Measurements from ENCODE around the gene EGLN1. TPM values are rescaled to one million over a fixed set of nuclear protein-coding genes. Genes with fewer than 3 reads are reported as not detected.
"Not testable (repeated sequence)": the region's sequence is repeated elsewhere in the genome, so short reads cannot be mapped to it uniquely, and the experiment has no call there.

Gene EGLN1
- total RNA-seq, 1 donor from 2014 or later: 27.5 TPM

DNA sequence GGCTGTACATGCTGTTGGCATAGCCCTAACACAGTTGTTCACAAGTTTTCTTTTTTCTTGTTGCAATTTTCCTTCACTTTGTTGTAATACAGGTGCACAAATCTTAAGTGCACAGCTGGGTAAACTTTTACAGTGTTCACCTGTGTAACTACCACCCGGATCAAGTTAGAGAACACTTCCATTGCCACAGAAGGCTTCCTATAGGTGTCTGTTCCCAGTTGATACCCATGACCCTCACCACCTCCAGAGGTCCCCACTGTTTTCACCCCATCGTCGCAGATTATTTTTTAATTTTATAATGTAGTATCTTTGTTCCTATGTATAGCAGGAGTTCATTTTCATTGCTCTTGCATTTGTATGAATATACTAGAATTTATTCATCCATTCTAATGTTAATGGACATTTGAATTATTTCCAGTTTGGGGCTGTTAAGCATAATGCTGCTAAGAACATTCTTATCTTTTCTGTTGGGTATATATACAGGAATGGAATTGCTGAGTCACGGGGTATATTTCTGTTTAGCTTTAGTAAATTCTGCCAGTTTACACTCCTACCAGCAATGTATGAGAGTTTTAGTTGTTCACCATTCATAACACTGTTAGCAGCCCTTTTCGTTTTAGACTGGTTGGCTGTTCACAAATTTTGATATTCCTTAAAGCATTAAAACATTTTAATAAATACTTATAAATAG, 67.6 kb downstream of the EGLN1 start:
- TF ChIP-seq, protein P1, sequence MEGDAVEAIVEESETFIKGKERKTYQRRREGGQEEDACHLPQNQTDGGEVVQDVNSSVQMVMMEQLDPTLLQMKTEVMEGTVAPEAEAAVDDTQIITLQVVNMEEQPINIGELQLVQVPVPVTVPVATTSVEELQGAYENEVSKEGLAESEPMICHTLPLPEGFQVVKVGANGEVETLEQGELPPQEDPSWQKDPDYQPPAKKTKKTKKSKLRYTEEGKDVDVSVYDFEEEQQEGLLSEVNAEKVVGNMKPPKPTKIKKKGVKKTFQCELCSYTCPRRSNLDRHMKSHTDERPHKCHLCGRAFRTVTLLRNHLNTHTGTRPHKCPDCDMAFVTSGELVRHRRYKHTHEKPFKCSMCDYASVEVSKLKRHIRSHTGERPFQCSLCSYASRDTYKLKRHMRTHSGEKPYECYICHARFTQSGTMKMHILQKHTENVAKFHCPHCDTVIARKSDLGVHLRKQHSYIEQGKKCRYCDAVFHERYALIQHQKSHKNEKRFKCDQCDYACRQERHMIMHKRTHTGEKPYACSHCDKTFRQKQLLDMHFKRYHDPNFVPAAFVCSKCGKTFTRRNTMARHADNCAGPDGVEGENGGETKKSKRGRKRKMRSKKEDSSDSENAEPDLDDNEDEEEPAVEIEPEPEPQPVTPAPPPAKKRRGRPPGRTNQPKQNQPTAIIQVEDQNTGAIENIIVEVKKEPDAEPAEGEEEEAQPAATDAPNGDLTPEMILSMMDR (IDR thresholded peaks at IDR 0.05): no peak
- peaks cover 20% of the 10 kb centered on the region for H3K36me3 Mint-ChIP-seq (ENCODE audit: unreplicated experiment)
- no peak overlapping the region for H3K27ac Mint-ChIP-seq (ENCODE audit: unreplicated experiment)
- no peaks in the 10 kb centered on the region for H3K27me3 Mint-ChIP-seq (ENCODE audit: unreplicated experiment)
- H3K4me3 Mint-ChIP-seq (ENCODE audit: unreplicated experiment): no peak overlapping the region
- no peak for DNase-seq (ENCODE audit: extremely low spot score, unreplicated experiment)
- H3K4me1 Mint-ChIP-seq (ENCODE audit: unreplicated experiment): peaks cover 10% of the 10 kb centered on the region
- no peaks in the 10 kb centered on the region for H3K9me3 Mint-ChIP-seq (ENCODE audit: unreplicated experiment)

DNA sequence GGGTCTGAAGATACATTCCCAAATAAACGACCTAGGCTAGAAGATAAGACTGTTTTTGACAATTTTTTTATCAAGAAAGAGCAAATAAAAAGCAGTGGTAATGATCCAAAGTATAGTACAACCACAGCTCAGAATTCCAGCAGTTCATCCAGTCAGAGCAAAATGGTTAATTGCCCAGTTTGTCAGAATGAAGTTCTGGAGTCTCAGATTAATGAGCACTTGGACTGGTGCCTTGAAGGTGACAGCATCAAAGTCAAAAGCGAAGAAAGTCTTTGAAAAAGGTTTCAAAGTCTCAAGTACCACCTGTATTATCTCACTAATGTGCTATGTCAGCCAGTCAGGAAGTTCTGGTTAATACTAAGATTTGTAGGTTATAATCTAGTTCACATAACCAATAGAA, 69.0 kb downstream of the EGLN1 start:
- Mint-ChIP-seq H3K9me3 (ENCODE audit: unreplicated experiment) (no peaks in the 10 kb centered on the region), H3K4me1 (ENCODE audit: unreplicated experiment) (peaks cover 10% of the 10 kb centered on the region), H3K27ac (ENCODE audit: unreplicated experiment) (no peak overlapping the region), H3K27me3 (ENCODE audit: unreplicated experiment) (no peaks in the 10 kb centered on the region), H3K4me3 (ENCODE audit: unreplicated experiment) (no peak overlapping the region), H3K36me3 (ENCODE audit: unreplicated experiment) (peaks cover 23% of the 10 kb centered on the region)
- TF ChIP-seq, protein P1 (IDR thresholded peaks at IDR 0.05): no peak
- DNase-seq (ENCODE audit: extremely low spot score, unreplicated experiment): no peak

DNA sequence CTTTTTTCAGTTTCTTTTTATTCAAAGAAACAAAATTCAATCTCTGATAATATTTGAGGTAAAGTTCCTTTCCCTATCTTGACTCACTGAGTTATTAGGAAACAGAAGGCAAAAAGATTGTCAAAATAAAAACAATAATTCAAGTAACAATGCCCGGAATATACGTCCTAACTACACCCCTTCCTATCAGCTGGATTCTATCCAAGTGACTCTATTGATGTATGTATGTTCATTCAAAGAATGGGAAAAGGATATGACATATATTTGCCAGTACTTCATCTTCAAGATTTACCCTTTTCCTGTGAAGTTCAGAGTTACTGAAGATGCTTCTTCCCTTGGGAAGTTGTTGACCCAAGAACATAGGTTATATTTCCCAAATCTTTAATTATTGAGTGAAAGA, 70.3 kb downstream of the EGLN1 start:
- TF ChIP-seq, protein P1 (IDR thresholded peaks at IDR 0.05): no peak
- Mint-ChIP-seq H3K27ac (ENCODE audit: unreplicated experiment) (no peak overlapping the region), H3K27me3 (ENCODE audit: unreplicated experiment) (no peaks in the 10 kb centered on the region), H3K4me1 (ENCODE audit: unreplicated experiment) (peaks cover 4% of the 10 kb centered on the region), H3K36me3 (ENCODE audit: unreplicated experiment) (peaks cover 24% of the 10 kb centered on the region), H3K4me3 (ENCODE audit: unreplicated experiment) (no peak overlapping the region), H3K9me3 (ENCODE audit: unreplicated experiment) (no peaks in the 10 kb centered on the region)
- DNase-seq (ENCODE audit: extremely low spot score, unreplicated experiment): no peak

DNA sequence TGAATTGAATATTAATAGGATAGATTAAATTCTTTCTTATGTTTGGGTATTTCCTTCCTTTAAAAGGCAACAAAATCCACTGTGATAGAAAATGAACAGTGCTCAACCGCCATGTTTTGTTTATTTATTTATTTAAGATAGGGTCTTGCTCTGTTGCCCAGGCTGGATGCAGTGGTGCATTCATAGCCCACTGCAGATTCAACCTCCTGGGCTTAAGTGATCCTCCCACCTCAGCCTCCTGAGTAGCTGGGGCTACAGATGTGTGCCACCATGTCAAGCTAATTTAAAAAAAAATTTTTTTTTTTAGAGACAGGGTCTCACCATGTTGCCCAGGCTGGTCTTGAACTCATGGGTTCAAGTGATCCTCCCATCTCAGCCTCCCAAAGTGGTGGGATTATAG, 73.2 kb downstream of the EGLN1 start:
- not testable (repeated sequence) for H3K27ac Mint-ChIP-seq (ENCODE audit: unreplicated experiment); H3K9me3 Mint-ChIP-seq (ENCODE audit: unreplicated experiment); DNase-seq (ENCODE audit: extremely low spot score, unreplicated experiment); H3K4me3 Mint-ChIP-seq (ENCODE audit: unreplicated experiment); H3K4me1 Mint-ChIP-seq (ENCODE audit: unreplicated experiment); H3K27me3 Mint-ChIP-seq (ENCODE audit: unreplicated experiment)
- peaks cover 27% of the 10 kb centered on the region for H3K36me3 Mint-ChIP-seq (ENCODE audit: unreplicated experiment)

DNA sequence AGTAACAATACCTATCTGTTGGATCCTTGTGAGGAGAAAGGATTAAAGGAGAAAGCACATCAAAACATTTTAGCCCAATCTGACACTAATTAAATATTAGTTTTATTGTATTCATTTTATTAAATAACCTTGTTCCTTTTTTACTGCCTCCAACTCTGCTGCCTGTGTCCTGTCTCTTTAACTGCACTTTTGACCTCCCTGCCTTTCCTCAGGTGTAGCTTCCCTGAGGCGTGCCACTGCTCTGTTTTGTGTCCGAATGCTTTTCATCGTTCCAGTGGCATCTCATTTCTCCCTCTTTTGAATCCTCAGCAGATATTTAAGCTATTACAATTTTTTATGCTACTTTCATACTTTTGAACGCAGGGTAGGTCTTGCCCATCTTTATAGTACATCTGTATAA, 73.6 kb downstream of the EGLN1 start:
- H3K27ac Mint-ChIP-seq (ENCODE audit: unreplicated experiment): no peak overlapping the region
- H3K4me1 Mint-ChIP-seq (ENCODE audit: unreplicated experiment): no peaks in the 10 kb centered on the region
- TF ChIP-seq, protein P1 (IDR thresholded peaks at IDR 0.05): no peak
- peaks cover 28% of the 10 kb centered on the region for H3K36me3 Mint-ChIP-seq (ENCODE audit: unreplicated experiment)
- no peaks in the 10 kb centered on the region for H3K27me3 Mint-ChIP-seq (ENCODE audit: unreplicated experiment)
- no peak overlapping the region for H3K4me3 Mint-ChIP-seq (ENCODE audit: unreplicated experiment)
- H3K9me3 Mint-ChIP-seq (ENCODE audit: unreplicated experiment): no peaks in the 10 kb centered on the region
- DNase-seq (ENCODE audit: extremely low spot score, unreplicated experiment): no peak
